ENCODE results near the gene AJAP1.

DNA sequence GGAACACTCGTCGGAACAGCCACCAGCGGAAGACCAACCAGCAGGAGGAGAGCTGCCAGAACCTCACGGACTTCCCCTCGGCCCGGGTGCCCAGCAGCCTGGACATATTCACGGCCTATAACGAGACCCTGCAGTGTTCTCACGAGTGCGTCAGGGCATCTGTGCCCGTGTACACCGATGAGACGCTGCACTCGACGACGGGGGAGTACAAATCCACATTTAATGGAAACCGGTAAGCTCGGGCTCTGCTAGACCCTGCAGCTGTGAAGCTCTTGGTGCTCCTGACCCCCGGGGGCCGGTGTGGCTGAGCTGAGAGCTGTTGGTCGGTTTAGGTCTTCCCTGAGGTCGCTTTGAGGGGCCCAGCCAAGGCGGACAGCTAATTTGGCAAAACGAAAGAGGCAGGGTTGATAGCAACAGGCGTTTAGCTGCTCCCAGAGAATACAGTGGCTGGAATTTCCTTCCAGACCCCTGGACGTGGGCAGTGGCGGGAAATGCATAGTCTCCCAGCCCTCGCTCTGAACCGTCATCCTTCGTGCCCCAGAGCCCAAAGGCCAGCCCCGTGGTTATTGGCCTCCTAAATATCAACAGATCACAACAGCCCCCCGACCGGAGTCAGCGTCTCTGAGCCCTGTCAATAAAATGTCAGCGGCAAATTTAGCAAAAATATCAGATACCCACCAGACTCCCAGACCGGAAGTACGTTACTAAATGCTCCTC, 118.0 kb downstream of the AJAP1 start:
- TF ChIP-seq POLR2AphosphoS5 (IDR thresholded peaks at IDR 0.05; ENCODE audit: low read depth, low read length) (no peak), TAF1 (IDR thresholded peaks at IDR 0.05; ENCODE audit: borderline replicate concordance, low read depth, low read length) (no peak)

Data from GM12892 (cell line).